NCI-H748 (cell line): ENCODE results near the gene LRP1.
A peak's percentile ranks its signal among the peaks of the same experiment; 100 is the strongest.

Experiments used
- DNase-seq: peaks from one replicate; lab custom pipeline; 2025; ENCODE audit not compliant: unreplicated experiment; lab: John Stamatoyannopoulos, UW

LRP1 gene

DNA sequence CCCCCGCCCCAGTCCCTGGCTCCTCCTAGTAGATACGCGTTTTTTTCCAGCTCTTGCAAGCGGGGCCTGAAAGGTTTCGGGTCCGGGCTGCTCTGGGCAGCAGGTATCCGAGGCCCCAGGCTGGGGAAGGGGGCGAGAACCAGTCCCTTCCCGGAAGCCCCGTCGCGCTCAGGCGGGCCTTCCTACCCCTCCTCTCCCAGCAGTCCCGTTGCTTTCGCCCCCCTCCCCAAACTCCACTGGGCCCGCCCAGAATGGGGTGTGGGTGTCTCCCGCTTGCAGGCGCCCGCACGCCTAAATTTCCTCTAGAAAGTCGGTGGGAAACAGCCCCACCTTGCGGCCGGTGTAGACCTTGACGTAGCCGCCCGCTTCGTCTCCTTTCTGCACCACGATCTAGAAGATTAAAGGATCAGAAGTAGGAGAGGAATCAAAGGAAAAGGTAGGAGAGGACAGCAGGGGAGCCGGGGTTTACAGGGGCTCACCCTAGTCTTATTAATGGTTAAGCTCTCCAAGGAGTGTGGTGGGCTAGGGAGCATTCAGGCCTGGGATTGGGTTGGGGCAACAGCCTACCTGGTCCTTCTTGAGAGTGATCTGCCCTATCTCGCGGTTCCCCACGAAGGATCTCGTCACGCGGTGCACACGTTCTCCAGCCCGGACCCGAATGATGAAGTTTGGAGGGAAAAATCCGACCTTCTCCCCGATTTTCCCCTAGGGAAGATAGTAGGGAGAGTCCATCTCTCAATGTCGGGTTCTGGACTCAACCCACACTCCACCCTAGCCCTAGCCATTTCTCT, 115.4 kb downstream of the LRP1 start:
- peak; percentile 81 for DNase-seq

DNA sequence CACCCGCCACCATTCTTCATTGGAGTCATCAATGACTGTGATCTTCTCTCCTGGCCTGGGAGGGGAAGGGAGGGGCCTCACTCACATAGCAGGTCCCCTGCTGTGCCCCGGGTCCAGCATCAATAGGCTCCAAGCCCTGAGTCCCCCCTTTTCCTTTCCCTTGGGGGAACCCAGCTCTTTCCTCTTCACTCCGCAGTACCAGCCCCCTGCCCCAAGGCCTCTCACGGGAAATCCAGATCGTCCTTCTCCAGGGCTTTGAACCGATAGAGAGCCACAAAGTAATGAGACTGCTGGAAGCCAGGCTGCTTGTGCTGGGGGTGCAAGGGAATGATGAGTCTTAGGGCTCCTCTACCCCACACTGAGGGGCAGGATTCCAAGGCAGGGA, 116.0 kb downstream of the LRP1 start:
- DNase-seq: no peak

DNA sequence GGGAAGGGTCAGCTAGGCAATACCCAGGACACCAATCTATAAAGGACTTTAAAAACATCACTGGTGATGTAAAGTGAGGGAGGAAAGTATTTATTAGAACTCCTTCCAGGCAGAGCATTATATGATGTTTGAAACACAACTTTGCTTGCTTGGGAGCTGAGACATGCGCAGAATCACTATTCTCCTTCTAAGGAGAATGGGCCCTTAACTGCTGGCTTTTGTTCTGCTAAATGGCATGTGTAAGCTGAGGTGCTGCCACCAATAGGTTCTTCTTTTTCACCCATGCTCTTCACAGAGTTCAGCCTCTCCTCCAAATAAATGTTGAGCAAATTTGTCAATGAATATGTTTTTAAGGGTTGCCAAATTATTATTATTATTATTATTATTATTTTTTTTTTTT, 118.8 kb downstream of the LRP1 start:
- DNase-seq: no peak

DNA sequence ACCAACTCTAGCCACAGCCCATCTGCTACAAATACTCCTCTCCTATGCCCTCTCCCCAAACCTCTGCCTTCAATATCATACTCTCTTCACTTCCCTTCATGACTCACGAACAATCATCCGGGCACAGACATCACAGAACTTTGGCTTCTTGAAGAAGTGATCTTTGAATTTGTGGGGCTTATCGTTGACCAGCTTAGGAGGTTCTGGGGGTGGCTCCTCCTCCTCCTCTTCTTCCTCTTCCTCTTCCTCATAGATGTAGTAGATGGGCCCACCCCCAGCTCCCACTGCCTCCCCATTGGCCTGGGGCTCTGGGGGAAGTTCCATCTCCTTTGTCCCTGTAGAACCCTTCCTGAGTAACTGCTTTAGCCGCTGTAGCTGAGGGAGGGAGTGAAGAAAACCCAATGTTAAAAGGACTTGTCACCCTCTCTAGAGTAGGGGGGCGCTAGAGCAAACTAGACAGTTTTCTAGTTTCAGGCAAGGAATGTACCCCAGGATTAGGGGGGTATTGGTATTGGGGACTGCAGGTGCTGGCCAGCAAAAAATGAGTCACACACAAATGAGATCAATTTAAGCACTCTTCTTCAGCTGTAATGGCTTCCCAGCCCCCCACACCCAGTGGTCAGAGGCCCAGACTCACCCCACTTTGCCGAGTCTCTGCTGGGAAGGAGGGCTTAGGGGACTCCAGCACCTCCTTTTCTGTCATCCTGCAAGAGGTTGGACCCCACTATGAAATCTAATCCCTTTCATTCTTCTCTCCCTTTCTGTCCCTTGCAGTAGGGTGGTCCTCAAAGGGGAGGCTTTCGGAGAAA, 120.9 kb downstream of the LRP1 start:
- no peak for DNase-seq

DNA sequence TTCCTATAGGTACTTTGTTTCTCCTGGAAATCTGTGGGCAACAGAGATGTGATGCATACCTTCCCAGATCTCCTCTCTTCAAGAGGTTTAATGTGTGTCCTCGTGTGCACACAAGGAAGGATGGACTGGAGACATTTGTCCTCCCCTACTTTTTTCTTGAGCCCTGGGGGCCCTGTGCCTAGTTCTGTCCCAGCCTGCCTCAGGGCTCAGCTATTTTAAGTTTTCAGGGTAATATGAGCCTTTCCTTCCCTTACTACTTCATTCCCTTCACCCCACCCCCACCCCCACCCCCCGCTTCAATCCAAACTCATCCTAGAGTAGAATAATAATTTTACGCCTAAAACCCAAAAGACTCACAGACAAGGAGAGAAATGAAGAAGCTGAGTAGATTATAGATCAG, 122.3 kb downstream of the LRP1 start:
- no peak for DNase-seq

DNA sequence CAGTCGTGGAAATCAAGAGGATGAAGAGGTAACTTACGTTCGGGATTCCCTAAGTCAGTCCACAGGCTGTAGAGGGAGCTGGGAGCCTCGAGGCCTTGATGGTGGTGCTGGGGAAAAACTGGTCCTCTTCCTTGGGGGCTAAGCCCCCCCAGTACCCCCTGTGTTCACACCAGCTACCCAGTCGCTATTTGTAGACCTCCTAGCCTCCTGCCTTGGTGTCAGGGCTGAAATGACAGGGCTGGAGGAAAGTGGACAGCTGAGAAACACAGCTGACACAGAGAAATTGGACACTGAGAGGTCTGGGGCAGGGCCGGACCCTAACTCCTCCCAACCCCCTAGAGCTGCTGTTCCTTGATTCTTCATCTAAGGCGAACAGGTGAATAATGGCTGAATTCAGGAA, 122.7 kb downstream of the LRP1 start, which contains the start of gene STAC3:
Gene STAC3, minus strand, starts transcription at position 232 of the 400 bp plus-strand sequence. CDS start 1,551 bp downstream, outside the sequence.
- no peak for DNase-seq

DNA sequence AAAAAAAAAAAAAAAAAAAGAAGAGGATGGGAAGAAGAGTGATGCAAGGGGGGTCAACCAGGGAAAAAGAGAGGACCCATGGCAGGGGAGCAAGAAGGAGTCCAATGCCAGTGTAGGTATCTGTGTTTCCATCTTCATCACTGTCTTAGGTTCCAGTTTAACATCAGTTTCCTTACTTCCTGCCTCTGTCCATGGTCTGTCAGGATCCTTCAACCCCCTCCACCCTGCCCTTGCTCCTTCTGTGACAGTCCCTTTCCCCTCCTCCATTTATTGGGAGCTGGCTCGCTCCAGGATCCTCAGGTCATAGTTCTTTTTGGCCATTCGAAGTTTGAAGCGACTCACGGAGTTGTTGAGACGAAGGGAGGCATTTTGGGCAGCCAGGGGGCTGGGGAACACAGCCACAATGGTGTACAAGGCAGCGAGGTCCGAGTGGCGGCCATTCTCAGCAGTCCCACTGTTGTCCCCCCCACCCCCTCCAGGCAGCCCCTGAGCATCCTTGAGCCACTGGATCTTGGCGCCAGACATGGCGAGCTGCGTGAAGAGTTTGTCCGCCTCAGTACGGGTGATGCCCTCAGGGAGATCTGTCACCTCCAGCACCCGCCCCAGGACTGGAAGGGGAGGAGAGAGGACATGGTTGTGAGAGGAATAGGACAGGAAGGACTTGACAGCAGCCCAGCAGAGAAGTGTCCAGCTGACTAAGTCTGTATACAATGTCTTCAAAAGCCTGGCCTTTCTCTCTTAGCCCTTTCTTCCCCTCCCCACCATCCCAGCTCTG, 126.4 kb downstream of the LRP1 start:
- no peak for DNase-seq

DNA sequence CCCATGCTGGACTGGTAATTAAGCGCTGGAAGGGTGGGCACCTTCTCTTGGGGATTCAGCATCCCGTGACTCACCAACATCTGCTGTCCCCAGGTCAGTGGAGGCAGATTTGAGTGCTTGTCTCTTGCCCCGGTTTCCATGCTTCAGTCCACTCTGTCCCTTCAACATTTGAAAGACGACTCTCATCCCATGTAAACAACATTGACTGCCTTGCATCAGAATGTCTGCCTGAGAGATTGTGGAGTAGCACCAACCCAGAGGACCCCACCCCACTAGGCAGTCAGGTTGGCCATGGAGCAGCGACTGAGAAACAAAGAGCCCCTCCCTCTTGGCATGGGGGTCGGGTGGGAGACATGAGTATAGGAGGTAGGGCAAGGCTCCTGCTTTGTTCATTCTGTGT, 127.6 kb downstream of the LRP1 start:
- no peak for DNase-seq

DNA sequence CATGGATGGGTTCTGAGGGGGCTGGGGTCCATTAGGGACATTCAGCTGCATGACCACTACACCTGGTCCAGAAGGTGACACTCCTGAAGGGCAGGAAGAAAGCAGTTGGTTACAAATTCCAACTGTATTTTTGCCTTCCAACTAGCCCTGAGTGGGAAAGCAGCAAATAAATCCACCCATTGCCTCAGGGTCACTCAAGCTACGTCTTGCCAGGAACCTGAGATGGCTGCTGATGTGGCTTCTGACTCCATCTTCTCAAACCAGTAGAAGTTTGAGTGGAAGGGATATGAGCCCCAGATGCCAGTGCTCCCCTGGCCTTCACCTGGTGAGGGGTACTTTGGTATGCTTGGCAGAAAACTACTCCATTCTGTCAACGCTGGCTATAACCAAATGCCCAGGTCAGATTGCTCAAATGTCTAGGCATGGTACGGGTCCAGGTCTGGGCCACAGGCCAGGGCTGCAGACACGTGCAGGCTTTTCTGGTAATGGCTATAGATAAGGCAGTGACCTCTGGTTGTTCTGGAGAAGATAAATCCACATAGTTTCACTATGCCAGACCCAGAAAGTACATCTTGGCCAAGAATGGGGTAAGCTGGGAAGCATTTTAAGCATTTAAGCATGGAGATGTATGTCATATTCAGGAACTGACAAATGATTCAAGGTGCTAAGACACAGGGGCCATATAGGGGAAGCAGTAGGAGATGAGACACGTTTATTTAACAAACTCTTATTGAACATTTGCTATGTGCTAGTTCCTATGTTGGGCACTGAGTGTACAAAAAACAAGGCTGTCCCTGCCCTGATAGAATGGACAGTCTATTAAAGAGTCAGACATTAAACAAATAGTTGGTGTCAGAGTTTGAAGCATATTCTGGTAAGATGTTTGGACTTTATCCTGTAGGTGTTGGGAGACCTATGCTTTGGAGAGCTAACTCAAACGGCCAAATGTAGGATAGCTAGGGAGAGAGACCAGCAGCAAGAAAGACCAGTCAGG, 131.0 kb downstream of the LRP1 start:
- no peak for DNase-seq

DNA sequence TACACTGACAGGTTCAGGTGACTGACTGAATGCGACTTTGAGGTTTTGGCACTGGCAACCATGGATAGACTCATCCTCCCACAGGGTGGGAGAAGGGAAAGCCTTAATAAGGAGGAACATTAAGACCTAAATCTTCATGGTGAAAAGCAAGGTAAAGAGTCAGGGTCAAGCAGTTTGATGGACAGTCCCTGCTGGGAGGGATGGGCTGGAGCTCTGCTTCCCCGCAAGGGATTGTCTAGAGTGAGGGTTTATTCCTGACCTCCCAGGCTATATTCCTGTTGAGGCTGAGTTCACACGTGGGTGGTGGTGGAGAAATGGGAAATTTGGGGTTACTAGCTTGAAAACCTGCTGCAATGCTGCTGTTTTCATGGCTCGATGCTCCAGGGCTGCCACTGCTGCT, 132.1 kb downstream of the LRP1 start:
- no peak for DNase-seq

DNA sequence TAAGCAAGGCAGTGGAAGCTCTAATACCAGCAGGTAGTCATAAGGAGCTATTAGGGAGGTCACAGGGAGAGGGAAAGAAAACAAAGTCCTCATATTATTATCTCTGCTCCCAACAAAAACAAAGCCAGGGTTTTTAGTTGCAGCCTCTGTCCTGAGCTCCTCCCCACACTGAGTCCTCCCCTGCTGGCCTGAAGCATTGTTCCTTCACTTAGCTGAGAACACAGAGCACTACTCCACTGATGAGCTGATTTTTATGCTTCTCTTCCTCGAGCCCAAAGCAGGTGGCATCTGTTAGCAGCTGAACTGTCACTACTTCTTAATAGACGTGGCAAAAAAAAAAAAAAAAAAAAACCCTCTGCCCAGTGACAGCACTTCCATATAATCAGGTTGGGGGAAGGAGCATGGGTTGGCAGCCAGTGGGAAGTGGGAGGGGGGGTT, 133.2 kb downstream of the LRP1 start:
- peak; percentile 92 for DNase-seq

DNA sequence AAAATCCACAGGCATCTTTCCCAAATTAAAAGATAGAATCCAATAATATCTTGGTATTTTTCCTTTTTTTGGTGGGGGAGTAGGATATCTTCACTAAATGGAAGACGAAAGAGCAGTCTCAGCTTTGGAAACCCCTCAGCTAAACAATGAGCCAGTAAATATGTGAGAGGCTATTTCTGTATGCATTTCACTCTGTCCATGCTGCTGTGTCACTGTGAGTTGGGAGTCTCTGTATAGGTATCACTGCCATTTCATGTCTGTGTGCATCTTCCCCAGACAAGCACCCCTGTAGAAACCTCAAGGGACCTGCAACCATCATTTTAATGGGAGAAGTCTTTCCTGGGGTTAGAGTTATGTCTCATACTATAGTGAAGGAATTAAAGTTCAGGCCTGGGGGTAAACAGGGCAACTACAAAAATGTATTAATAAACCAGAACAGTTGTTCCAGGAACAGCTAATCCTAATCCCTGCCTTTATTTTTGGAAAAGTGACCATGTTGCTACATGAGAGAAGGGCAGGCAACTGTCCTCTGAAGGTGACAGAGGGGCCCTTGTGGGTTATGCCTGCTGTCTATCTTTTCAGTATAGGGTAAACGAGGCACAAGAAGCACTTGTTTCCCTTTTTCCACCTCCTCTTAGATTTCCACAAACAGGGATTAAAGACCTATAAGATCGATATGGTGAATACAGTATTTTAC, 134.0 kb downstream of the LRP1 start:
- DNase-seq: no peak
